Brain pericyte (primary cell): ENCODE data around the gene TOM1.

Experiments used
- DNase-seq: peaks from one replicate; pipeline ENCODE4 v3.0.0-alpha.2; 2012; ENCODE audit warnings: low read depth, low spot score

TOM1 gene

DNA sequence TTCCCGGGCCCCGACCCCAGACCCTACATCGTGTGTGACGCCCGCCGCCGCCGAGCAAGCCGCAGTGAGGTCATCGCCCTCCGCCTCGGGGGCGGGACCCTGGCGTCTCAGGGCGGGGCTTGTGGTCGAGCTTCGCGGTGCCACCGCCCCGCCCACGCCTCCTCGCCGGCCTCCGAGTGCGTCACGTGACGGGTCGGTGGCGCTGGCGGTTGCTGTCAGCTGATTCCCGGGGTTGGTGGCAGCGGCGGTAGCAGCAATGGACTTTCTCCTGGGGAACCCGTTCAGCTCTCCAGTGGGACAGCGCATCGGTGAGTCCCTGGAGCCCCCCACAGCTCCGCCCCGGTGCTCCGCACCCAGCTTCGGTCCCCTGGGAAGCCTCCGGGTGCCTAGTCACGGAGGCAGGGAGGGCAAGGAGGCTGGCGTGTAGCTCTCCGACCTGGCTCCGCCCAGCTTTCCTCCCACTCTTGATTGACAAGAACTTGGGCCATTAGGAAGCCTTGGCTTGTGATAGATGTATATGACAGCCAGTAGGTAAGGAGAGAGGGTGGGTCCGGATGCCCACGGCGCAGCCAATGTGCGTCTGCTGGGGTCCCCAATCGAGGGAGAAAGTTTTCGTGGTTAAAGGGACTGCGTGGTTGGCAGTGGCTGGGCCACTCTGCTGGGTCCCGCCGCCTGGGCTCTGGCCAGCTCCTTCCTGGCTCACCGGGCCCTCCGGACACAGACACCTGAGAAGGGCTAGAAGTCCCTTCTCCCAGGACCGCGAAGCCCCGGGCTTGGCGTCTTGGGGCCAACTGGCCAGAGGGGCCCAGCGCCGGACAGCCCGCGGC is at the start of gene TOM1:
Gene TOM1, plus strand, starts transcription at position 222 of the 827 bp plus-strand sequence. Its CDS starts 35 bp downstream, at position 257.
- peak; percentile 96 for DNase-seq

DNA sequence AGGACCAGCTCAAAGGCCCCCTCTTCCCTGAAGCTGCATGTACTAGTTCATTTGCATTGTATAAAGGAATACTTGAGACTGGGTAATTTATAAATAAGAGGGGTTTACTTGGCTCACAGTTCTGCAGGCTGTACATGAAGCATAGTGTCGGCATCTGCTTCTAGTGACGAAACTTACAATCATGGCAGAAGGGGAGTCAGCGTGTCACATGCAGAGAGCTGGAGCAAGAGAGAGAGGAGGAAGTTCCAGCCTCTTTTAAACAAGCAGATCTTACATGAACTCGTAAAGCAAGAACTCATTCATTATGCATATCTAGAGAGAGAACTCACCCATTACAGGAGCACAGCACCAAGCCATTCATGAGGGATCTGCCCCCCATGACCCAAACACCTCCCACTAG is 49.5 kb upstream of the TOM1 start:
- DNase-seq: no peak

DNA sequence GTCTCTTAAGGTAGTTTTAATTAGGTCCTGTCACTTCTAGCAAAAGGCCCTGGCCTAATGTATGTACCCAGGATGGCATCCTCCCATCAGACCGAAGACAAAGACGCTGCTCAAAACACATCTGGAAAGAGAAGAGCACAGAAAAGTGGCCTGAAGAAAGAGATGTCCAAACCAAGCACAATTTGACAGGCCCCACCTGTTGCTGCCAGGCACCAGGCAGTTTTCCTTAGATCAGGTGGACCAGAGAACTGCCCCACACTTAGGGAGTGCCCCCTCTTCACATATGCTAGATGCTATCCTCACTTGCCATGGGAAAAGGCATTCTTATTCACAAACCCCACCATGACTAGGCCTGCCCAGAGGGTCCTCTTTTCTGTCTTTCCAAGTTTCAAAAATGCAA is 45.7 kb upstream of the TOM1 start:
- DNase-seq: no peak

DNA sequence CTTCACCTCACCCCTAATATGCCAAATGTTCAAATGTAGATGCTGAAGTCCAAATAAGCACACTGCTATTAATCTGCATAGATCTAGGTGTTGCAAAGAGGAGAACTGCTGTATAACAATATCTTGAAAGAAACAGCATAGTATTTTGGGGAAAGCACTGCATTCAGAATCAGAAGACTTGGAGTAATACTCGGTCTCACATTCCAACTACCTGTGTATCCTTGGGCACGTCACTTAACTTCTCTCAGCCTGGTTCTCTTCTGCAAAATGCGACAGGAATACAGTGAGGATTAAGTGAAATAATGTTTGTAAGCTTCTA is 42.7 kb upstream of the TOM1 start:
- DNase-seq: no peak

DNA sequence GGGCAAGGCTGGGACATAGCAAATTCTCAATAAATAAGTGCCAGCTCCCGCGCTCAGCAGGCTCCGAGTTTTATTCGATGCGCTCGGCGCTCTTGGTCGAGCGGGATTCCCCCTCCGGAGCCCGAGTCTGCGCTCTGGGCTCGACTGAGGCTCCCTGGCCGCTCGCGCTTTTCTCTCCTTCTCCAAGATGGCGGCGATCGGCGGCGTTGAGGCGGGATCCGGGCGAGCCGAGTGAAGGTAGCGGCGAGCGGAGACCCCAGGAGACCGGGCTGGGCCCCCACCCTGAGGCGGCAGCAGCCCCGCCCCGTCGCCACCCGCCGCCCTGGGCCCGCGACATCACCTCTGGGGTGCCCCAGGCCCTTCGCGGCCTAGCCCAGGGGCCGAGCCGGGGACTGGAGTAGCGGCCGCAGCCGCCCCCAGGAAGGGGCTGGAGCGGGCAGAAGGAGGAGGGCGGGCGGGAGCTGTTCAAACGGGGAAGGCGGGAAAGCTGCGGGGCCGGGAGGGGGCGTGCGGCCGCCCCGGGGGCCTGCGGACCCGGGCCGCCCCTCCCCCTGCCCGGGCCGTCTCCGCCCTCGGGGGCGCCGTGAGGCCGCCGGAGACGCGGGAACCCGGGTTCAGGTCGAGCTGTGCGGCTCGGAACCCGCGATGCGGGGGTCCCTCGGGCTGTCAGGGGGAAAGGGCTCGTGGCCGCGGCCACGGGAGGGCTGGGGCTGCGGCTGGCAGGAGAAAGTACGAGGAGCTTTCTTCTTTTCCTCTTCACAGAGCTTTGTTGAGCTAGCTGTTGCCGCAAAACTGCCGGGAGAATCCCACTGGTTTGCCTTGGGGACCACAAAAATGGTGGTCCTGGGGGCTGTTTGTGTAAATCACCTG is 42.1 kb upstream of the TOM1 start, which contains the start of gene HMGXB4:
Gene HMGXB4, plus strand, starts transcription at position 173 of the 870 bp plus-strand sequence. CDS start 4,898 bp downstream, outside the sequence.
- DNase-seq: peak; percentile 48

DNA sequence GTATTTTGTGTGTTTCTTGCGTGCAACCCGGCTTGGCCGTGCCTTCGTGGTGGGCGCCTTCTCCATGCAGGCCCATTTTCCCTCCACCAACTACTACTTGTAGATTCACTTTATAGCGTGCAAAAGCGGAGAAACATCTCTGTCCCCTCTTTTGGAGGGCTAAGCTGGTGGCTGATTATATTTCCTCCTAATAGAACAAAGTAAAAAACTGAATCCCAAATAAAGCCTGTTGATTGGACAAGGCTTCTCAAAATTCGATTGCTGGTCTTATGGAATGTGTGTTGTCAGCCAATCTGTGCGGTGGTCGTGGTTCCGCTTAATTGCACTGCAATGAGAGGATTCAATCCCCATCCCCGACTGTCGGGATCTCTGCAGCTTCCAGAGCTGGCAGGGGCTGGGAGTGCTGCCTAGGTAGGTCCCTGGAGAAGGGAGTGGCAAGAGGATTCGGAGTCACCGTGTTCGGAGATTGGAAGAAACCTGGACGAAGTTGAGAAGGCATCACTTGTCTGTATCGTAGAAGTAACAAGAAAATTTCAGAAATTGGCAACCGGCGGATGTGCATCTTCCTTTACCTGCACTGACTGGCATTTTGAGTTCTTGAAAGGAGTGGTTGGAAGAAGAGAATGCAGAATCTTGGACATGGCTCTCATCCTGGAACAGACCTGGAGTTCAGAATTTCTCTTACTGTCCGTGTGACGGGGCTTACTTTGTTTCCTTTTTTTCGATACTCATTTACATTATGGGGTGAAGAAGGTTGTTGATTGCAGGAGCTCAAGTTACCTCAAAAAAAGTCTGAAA is 41.3 kb upstream of the TOM1 start:
- no peak for DNase-seq

DNA sequence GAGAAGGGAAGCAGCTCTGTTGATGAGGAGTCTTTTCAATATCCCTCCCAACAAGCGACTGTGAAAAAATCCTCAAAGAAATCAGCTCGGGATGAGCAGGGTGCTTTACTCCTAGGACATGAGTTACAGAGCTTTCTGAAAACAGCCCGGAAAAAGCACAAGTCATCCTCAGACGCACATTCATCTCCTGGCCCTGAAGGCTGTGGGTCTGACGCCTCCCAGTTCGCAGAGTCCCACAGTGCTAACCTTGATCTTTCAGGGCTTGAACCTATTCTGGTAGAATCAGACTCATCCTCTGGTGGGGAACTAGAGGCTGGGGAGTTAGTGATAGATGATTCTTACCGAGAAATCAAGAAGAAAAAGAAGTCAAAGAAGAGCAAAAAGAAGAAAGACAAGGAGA is 34.7 kb upstream of the TOM1 start:
- no peak for DNase-seq

DNA sequence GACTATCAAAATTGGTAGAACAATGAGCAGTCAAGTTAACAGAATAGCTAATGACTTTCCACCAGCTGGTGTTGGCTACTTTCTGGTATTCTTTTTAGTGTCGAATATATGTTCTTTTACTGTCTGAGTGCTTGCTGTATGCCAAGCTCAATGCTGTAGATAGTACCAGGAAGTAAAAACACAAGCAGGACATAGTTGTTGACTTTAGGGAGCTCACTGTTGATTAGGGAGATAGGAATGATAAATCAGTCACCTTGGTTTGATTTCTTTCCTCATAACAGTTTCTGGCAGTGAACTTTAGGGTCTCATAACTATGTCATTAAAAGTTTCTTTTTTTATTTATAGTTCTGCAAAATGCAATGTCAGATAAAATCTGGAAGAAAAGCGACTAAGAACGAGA is 33.4 kb upstream of the TOM1 start:
- DNase-seq: no peak

DNA sequence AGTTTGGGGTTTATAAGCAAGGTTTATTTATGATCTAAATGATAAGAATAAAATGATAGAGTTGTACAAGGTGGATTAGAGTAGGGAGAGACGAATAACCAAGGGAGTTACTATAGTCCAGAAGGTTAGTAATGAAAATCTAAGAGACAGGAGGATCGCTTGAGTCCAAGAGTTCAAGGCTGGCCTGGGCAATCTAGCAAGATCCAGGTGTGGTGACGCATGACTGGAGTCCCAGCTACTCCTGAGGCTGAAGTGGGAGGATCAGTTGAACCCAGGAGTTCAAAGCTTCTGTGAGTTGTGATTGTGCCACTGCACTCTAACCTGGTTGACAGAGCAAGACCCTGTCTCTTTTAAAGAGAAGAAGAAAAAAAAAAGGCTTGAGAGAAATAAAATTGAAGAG is 30.1 kb upstream of the TOM1 start:
- no peak for DNase-seq

DNA sequence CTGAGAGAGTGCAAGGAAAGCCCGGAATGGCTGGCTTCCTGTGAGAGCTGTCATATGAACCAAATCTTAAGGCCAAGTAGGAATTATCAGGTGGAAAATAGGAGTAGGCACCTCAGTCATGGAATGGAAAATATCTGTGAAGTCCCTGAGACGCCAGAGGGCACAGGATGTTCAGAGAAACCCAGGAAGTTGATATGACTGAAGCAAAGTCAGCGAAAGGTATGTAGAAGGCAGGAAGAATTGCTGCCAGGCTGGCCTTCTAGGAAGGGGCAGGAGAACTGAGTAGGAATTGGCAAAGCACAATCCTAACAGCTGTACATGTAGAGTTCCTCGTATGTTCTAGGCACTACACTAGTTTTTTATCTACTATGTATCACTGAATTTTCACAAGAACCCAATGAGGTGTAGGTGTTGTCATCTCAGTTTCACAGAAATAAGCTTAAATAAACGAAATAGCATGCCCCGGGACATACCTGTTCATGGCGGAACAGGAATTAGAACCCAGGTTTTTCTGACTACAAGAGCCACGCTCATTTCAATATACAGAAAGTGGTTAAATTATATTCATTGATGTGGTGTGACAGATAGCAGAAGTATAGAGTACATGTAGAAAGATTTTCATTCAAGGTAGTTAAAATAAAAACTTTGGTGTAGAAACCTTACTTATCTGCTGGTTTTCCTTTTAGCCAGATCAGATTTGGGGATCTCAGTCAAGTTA is 25.4 kb upstream of the TOM1 start:
- no peak for DNase-seq

DNA sequence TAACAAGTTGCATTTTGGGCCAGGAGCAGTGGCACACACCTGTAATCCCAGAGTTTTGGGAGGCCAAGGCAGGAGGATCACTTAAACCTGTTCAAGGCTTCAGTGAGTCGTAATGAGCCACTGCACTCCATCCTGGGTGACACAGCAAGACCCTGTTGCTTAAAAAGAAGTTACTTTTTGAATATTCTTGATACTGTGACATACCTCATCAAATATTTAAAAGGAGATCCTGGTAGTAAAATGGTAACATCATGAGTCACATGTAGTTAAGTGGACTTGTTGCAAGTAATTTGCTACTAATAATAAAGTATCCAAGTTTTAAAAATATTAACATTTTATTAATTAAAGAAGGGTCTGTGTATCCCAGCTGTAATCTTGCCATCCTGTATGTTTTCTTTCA is 24.1 kb upstream of the TOM1 start:
- no peak for DNase-seq

DNA sequence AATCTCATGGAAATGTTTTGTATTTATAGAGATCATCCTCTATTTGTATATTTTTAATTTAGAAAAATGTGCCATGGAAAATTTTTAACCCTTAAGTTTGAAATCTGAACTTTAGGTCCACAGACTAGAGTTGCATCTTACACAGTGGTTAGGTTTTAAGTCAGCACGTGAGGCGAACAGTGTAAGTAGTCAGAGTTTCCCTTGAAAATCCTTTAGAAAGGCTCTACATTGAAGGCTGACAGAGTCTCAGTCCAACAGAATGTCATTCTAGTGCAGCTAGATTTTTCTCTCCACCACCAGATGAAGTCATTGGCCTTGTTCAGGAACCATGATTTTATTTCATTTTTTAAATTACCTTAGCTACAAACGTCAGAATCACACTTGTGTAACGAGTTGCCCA is 23.7 kb upstream of the TOM1 start:
- no peak for DNase-seq

DNA sequence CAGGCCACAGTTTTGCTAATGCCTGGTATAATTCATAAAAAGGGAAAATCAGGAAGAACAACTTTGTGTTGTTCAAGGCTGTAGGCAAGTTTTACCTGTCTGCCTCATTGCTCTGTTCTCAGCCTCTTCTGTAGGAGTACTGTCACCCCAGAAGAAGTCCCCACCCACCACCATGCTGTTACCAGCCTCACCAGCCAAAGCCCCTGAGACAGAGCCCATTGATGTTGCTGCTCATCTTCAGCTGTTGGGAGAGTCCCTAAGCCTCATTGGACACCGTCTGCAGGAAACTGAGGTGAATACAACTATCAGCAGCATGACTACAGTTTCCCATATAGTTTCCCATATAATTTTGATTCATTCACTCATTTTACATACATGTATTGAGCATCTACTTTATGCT is 11.6 kb upstream of the TOM1 start:
- no peak for DNase-seq

DNA sequence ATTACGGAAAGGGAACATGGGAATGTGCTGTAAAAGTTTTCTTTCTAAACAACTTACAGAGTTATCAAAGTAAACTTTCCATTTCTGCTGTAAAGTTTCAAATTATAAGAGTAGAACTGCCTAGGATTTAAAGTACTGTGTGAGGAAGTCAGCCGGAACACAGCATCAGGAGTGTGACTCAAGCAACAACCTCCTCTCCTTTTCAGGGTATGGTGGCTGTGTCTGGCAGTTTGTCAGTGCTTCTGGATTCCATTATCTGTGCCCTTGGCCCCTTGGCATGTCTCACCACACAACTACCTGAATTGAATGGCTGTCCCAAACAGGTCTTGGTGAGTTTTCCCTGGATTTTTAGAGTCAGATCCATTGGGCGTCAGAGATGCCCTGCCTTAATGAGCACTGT is 6.9 kb upstream of the TOM1 start:
- DNase-seq: no peak

DNA sequence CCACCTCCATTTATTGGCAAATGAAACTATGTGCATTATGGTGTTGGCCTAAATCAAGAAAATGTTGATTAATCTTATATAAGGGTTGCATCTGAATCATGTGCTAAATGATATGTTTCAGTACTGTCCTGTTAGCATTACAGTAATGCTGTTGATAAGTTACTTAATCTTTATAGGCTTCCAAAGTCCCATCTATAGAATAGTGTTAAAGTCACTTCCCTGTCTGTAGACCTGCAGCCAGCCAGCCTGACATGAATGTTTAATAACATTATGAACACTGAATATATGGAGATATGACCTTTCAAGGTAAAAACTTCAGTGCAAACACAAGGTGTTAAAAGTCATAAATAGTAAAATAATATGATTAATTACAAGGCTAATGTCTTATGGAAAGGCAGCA is 3.6 kb upstream of the TOM1 start:
- DNase-seq: no peak

DNA sequence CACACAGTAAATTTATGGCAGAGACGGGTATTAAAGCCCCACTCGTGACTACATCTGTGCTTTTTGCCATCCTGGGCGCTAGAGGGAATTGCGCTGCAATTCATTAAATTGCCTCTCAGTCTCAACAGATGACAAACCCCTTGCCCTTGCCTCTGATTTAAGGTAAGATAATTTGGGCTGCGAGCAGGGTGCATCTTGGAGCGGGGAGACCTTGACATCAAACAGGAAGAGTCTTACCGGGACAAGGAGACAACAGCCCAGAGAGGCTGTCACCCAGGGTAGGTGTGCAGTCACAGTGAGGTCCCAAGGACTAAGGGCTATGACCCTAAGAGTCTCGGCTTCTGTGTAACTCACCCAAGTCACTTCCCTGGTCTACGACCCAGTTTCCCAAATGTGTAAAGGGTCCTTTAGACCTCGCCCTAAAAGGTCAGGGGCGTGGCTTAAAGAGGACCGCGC is 449 bp upstream of the TOM1 start:
- DNase-seq: no peak

DNA sequence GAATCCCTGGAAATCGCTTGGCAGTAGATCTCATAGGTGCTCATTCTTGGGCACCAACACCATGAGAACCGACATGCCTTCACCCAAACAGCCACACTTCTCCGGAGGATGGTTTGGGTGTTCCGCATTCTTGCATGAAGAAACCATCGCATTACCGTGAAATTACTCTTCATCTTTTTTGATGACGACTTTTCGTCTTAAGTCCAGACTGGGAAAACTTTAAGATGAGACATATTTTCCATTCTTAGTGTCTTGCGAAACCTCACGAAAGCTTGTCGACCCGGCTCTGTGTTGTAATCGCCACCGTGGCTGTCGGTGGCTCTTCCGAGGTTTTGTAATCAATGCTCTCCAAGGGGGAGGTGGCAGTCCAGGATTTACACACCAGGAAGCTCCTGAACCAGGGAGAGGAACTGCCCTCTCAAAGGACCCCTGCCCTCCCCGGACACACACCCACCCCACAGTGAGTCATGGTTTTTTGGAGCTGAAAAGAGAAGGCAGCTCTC is 1.7 kb downstream of the TOM1 start:
- DNase-seq: peak; percentile 24

DNA sequence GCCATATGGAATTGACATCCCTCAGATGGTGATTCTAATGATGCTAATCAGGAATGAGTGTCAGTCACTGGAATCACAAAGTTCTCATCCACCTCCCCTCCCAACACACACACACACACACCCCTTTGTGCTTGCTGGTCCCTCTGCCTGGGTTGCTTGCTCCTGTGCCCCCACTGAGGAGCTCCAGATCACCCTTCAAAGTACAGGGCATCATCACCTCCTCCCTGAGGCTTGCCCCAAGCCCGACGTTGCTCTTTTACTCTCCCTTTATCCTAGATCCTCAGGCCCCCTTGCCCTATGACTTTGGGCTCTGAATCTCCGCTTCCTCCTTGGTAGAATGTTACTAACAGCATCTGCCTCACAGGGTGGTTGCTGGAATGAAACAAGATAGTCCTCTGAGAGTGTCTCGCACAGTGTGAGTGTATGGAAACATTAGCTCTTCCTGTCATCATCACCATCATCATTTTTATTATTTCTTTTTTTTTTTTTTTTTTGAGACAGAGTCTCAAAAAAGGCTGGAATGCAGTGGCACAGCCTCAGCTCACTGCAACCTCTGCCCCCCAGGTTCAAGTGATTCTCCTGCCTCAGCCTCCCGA is 3.4 kb downstream of the TOM1 start:
- no peak for DNase-seq

DNA sequence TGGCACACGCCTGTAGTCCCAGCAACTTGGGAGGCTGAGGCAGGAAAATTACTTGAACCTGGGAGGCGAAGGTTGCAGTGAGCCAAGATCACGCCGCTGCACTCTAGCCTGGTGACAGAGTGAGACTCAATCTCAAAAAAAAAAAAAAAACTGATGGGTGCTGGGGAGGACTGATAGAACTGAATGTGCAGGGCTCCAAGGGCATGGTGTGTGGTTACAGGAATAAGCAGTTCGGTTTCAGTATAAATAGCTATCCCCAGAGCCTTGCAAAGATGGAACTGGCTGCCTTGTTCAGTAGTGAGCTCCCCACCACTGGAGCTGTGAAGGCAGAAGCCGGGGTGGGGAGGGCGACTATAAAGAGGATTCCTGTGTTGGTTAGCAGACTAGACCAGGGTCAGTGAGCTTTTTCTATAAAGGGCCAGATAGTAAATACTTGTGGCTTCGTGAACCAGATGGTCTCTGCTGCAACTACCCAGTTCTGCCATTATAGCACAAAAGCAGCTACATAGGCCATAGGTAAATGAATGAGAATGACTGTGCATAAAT is 5.9 kb downstream of the TOM1 start:
- no peak for DNase-seq

DNA sequence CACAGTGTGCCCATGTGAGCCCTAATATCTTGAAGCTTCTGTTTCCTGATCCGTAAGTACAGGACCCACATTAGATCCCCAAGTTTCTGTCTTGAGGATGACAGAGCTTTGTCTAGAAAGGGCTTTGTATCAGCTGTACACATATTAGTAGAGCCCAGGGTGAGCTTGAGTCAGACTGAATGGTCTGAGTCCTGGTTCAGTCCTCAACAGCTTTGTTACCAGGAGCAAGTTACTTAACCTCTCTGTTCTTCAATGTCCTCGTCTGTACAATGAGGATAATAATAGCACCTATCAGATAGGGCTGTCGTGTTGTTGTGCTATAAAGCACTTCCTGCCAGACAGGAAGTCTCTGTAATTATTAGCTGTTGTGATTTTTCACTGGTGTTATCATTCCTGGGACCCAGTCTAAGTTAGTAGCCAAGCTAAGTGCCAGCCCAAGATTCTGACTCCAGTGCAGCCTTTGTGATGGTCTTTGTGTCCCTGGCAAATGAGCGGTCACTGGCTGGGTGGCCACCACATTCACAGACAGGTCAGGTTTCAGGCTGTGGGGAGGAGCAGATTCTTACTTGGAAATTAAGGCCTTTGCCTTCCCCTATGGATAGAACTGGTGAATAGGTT is 6.8 kb downstream of the TOM1 start:
- DNase-seq: no peak
